Posterior vena cava (tissue), 2 donors: Measurements from ENCODE around the gene PTPRCAP. TPM values are rescaled to one million over a fixed set of nuclear protein-coding genes. Genes with fewer than 3 reads are reported as not detected.
"Not testable (repeated sequence)": the region's sequence is repeated elsewhere in the genome, so short reads cannot be mapped to it uniquely, and the experiment has no call there.

Experiments used
- DNase-seq: peaks from one replicate; pipeline ENCODE4 v3.0.0-alpha.2; 2020; ENCODE audit warnings: low spot score
- intact Hi-C, 2 donors: fragments of 100-400 bp; cut with DNase I; formaldehyde crosslinking; loops; one replicate each; pipeline versions ENCODE4 v1.14.1 to v1.14.2; 2022 to 2023
- long read RNA-seq, 2 donors: library from polyadenylated mRNA; unstranded; transcript quantifications; one replicate each; pipeline ENCODE4 v2.0.0, GENCODE V29; 2020 to 2021
- total RNA-seq, 2 donors: library from RNA; stranded (reverse); fragmentation: NEBNext Ultra II Directional; extraction: Animal tissue kit (Norgen Biotek cat#: 25700); gene quantifications; one replicate each; pipeline ENCODE4 v1.2.1, GENCODE V29; 2021
- donor health status: DM: yes; HTN: yes; CAD: no.
- donor health status: DM: yes; HTN: yes; CAD: no.

The PTPRCAP gene
- total RNA-seq: 1 to 10 TPM; 2.5 TPM
- long read RNA-seq, donor 1: 0 reads
- long read RNA-seq, donor 2, partial matches to known transcripts: 2 of 3 reads
- long read RNA-seq, donor 2, other reads (novel, unspliced or antisense): 0 of 3 reads

DNA sequence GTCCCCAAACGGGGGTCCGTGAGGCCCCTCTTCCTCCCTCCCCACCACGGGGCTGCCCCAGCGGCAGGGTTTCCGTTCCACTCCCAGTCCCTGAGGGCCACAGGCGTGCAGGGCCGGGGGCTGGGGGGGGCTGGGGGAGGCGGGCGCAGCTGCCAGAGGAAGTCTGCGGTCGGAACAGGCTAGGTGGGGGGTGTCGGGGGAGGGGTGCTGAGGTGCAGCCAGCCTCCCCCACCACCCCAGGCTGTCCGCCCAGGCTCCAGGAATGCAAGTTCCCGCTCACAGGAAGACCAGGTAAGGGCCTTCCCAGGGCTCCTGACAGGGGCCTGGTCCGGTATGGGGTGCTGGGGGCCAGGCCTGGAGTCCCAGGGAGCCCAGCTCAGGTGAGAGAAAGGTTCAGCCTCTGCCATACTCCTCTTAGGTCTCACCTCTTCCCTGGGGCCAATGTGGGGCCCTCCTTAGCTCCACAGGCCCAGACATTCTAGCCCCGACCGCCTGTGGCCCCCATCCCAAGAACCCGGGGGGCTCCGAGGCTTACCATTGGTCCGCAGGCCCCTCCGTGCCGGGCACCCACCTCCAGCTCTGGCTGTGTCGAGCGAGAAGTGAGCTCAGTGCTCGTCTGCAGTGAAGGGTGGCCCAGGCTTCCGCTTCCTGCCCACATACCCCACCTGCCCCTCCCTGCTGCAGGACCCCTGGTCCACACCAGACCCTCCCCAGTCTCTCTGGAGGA is at the start of gene PTPRCAP:
TSS of gene PTPRCAP (minus strand) at position 601 of the 727 bp plus-strand sequence. CDS start at position 538, 63 bp downstream.
- intact Hi-C loops: no loop called here
- peak; percentile 81 for DNase-seq

DNA sequence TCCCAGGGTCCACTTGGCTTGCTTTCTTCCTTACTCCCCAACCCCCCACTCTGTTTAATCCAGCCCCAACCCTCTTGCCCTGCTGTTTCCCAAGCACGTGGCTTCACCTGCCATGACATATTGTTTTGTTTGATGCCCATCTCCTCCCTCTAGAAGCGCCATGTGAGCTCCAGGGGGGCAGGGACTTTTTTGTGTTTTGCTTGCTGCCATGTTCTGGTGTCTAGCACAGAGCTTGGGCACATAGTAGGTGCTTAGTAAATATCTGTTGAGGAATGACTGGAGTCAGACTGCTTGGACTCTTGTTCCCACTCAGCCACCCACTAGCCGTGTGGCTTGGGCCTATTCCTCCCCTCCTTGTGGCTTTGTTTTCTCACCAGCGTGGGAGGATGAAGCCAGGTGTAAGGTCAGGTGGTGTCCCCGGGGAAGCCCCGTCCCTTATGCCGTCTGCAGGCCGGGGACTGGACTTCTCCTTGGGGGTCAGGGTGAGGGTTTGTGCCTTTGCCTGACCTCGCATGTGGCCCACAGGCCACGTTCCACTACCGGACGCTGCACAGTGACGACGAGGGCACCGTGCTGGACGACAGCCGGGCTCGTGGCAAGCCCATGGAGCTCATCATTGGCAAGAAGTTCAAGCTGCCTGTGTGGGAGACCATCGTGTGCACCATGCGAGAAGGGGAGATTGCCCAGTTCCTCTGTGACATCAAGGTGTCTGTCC is 49.2 kb upstream of the PTPRCAP start:
- intact Hi-C loops: no loop called here
- no peak for DNase-seq

DNA sequence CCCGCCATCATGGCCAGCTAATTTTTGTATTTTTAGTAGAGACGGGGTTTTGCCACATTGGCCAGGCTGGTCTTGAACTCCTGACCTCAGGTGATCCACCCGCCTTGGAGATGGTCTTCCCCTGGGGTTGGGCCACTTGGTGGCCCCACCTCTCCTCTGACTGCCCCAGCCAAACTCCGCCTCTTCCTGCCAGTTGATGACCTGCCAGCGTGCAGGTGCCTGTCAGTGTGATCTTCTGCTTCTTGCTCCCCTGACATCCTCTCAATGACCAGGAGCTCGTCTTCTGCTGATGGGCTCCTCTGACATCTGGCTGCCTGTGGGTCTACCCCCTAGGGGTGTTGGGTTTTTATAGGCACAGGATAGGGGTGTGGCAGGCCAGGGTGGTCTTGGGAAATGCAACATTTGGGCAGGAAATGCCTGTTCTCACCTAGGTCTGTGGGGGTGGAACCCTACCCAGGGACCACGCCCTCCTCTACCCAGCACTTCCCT is 48.4 kb upstream of the PTPRCAP start:
- intact Hi-C loops, DNase-seq: not testable (repeated sequence)

- intact Hi-C loops: no loop called here
These were observed 47.4 kb upstream of the PTPRCAP start for GRCh38 chr11:67484847-67485311.

GRCh38 chr11:67483831-67484665 is 46.6 kb upstream of the PTPRCAP start:
- intact Hi-C loops: no loop called here
- DNase-seq: no peak

More at GRCh38 chr11:67484847-67485311, 47.4 kb upstream of the PTPRCAP start:
- no peak for DNase-seq

DNA sequence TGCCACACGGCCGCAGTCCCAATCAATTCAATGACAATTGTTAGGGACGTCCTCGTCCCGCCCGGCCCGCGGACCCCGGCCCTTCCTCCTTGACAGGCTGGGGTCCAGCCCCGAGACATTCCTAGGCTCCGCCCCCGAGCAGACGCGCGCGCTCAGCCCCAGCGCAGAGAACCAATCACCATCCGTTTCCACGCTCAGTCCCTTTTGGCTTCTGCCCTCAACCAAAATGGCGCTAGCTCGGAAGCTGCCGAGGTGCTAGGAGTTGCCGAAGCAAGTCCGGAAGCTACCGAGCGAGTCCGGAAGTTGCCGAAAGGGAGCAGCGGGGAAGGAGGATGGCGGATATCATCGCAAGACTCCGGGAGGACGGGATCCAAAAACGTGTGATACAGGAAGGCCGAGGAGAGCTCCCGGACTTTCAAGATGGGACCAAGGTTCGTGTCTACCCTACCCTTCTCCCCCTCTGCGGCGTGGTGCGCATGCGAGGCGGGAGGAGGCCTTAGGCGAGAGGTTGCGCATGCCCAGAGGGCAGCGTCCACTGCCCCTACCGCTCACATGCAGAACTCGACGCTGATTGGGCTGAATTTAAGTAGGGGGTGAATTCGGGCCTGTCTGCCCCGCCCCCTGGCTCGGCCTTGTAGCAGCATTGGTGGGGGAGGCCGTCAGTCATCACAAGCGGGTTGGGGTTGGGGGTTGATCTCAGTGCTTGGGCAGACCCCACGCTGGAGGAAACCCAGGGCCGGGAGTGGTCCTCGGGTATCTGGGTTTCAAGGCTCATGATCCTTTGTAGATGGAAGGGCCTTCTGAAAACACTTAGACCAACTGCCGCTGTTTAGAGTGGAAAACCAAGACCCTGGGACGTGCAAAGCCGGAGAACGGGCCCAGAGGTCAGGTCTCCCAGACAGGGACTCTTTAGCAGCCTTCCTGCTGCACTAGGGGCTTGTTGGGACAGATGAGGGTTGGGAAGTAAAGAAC is 45.6 kb upstream of the PTPRCAP start, which contains the start of gene AIP:
TSS of gene AIP (plus strand) at position 200 of the 972 bp plus-strand sequence. CDS start at position 333, 133 bp downstream.
- DNase-seq: peak; percentile 99
- intact Hi-C loops: no loop called here

DNA sequence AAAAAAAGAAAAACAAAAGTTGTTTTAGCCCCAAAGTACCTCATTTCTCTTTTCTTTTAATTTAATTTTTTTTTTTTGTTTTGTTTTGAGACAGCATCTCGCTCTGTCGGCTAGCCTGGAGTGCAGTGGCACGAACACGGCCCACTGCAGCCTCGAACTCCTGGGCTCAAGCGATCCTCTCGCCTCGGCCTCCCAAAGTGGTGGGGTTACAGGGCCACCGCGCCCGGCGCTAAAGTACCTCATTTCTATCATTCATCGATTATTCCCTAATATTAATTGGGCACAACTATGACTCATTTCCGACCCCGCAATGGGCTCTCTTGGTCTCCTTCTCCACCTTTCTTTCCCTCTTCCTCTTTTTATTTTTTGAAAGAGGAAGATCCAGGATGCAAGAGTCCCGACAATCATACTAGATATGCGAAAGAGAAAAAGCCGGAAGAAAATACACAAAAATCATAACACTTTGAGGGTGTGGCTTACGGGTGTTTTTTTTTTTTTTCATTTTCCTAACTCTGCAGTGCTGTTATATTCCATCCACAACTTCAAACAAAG is 44.9 kb upstream of the PTPRCAP start:
- intact Hi-C loops: no loop called here
- DNase-seq: no peak

DNA sequence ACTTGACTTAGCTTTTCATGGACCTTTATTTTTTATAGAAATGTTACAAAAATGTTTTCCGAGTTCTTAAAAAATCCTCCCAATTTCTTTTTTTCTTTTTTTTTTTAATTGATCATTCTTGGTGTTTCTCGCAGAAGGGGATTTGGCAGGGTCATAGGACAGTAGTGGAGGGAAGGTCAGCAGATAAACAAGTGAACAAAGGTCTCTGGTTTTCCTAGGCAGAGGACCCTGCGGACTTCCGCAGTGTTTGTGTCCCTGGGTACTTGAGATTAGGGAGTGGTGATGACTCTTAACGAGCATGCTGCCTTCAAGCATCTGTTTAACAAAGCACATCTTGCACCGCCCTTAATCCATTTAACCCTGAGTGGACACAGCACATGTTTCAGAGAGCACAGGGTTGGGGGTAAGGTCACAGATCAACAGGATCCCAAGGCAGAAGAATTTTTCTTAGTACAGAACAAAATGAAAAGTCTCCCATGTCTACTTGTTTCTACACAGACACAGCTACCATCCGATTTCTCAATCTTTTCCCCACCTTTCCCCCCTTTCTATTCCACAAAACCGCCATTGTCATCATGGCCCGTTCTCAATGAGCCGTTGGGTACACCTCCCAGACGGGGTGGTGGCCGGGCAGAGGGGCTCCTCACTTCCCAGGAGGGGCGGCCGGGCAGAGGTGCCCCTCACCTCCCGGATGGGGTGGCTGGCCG is 40.0 kb upstream of the PTPRCAP start:
- DNase-seq, intact Hi-C loops: not testable (repeated sequence)

- intact Hi-C loops: not testable (repeated sequence)
These were observed 39.2 kb upstream of the PTPRCAP start for GRCh38 chr11:67476692-67477091.

DNA sequence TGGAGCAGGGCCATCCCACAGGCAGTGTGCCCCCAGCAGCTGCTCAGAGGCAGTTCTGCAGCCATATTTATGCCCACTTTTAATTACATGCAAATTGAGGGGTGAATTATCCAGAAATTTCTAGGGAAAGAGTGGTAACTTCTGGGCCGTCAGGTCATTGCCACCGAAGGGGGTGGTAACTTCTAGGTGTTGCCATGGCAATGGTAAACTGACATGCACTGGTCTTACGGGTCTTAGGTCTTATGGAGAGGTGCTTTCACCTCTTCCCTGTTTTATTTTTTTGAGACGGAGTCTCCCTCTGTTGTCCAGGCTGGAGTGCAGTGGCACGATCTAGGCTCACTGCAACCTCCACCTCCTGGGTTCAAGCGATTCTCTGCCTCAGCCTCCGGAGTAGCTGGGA is 35.4 kb upstream of the PTPRCAP start:
- intact Hi-C loops: no loop called here
- no peak for DNase-seq

More at GRCh38 chr11:67476692-67477091, 39.2 kb upstream of the PTPRCAP start:
- DNase-seq: not testable (repeated sequence)

DNA sequence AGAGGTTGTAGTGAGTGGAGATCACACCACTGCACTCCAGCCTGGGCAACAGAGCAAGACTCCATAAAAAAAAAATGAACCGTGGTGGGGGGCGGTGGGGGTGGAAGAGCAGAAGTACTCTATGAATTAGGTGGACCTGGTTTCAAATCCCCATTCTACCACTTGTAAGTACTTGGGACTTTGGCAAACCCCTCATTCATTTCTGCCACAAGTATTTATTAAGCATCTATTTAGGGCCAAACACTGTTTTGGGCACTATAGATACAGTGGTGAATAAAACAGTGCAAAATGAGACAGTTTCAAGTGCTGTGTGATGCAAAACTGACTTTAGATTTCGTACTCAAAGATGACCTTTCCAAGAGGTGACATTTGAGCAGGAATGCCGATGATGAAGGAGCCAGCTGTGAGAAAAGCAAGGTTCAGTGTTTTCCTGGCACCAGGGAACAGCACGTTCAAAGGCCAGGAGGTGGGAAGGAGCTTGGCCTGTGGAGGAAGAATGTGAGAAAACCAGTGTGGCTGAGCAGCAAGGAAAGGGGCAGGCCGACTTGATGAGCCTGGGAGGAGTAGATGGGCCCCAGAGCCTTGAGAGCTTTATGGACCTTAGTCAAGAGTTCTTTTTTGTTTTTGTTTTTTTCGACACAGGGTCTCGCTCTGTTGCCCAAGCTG is 33.0 kb upstream of the PTPRCAP start:
- DNase-seq: no peak

GRCh38 chr11:67469508-67469811 is 32.0 kb upstream of the PTPRCAP start:
- no peak for DNase-seq
- intact Hi-C loops: no loop called here

More for the DNA sequence above, 33.0 kb upstream of the PTPRCAP start:
- intact Hi-C loops: no loop called here

DNA sequence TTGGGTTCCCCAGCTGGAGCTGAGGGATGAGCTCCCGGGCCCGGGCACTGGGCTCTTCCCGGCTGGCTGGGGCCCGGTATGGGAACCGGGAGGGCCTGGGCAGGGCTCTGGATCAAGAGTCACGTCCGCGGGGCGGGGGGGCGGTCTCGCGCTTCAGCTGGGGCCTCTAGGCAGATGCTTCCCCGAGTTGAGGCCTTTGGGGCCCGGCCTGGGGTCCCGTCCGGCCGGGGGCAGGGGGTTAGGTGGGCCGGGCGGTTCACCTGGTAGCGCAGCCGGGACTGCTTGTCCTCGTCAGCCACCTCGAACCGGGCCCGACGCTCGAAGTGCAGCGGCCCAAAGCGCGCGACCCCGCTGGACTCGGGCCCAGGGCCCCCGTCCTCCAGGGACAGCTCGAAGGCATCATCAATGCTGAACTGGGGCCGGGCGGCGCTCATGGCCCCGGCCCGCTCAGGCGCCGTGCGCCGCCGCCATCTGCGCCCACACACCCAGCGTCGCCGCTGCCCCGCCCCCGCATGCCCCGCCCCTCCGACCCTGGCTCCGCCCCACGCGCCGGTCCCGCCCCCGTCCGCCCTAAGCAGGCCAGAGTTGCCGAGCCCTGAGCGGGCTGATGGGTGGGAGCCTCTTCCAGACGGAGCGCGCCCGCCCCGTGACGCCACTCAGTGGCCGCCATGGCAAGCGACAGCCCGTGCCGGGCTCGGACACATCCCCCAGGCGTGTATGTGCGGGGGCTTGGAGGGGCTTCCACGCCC is 31.5 kb upstream of the PTPRCAP start, which contains the start of gene TMEM134:
TSS of gene TMEM134 (minus strand) at position 493 of the 749 bp plus-strand sequence. CDS start at position 434, 59 bp downstream.
- peak; percentile 98 for DNase-seq
- intact Hi-C loops: no loop called here

GRCh38 chr11:67468456-67468758 is 30.9 kb upstream of the PTPRCAP start:
- intact Hi-C loops: no loop called here
- DNase-seq: no peak

DNA sequence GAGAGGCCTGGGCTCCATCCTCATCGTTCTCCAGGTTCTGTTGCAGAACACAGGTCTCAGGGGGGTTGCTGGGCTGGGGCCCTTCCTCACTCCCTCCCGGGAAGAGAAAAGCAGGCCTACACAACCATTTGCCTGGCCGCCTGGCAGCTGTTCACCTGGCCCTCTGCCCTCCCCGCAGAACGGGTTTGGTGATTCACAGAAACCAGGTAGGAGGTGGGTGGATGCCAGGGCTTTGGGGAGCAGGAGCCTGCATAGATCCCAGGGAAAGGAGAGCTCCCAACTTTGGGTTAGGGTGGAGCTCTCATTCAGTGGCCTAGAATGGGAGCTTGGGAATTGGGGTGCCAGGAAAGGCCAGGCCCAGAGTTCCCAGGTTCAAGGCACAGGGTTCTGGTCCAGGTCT is 30.6 kb upstream of the PTPRCAP start:
- intact Hi-C loops: no loop called here
- no peak for DNase-seq
